PC-3 (cell line): Measurements from ENCODE around the gene ATP1B4.

Experiments
- EZH2 ChIP-seq: fragments of 300-600 bp; sonication (generic); IDR thresholded peaks from one replicate; pipeline ENCODE4 v1.6.1; 2017; ENCODE audit warnings: antibody characterized with exemption, mild to moderate bottlenecking, low read length; ENCODE audit not compliant: unreplicated experiment
- TF ChIP-seq, protein P1 (sequence below): fragments of 300-600 bp; sonication (generic); conservative IDR thresholded peaks from 2 replicates; pipeline ENCODE4 v1.5.1; 2017; ENCODE audit warnings: antibody characterized with exemption, low read depth, mild to moderate bottlenecking, low read length

DNA sequence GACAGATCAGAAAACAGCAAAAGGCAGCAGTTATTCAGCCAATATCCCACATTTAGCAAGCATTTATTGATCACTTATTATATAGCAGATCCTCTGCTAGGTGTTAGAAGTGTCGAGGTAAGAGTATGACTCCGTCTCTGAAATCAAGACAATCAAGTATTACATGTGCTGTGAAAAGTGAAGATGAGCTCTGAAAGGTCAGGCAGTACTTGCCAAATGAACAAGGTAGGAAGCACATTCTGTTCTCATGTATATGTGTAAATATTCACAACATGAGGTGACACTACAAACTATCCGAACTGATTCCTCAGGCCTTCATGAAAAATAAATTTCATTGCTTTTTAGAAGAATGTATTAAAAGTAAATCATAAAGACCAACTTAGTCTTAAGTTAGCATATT, 15.3 kb downstream of the ATP1B4 start:
- TF ChIP-seq EZH2: no peak
- TF ChIP-seq, protein P1, sequence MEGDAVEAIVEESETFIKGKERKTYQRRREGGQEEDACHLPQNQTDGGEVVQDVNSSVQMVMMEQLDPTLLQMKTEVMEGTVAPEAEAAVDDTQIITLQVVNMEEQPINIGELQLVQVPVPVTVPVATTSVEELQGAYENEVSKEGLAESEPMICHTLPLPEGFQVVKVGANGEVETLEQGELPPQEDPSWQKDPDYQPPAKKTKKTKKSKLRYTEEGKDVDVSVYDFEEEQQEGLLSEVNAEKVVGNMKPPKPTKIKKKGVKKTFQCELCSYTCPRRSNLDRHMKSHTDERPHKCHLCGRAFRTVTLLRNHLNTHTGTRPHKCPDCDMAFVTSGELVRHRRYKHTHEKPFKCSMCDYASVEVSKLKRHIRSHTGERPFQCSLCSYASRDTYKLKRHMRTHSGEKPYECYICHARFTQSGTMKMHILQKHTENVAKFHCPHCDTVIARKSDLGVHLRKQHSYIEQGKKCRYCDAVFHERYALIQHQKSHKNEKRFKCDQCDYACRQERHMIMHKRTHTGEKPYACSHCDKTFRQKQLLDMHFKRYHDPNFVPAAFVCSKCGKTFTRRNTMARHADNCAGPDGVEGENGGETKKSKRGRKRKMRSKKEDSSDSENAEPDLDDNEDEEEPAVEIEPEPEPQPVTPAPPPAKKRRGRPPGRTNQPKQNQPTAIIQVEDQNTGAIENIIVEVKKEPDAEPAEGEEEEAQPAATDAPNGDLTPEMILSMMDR: no peak
